GM12878 (cell line): ENCODE measurements around the gene ANO2. TPM values are rescaled to one million over a fixed set of nuclear protein-coding genes. Genes with fewer than 3 reads are reported as not detected.

ENCODE experiments used
- ATAC-seq: fragments of 200-7000 bp; cut with Tn5 transposase; 3 replicates; pipeline ENCODE4 v1.9.1; 2020; ENCODE audit warnings: mild to moderate bottlenecking, moderate library complexity
- BruUV-seq: library from RNA; stranded (reverse); fragments of 400-500 nt; replicated peaks from 2 replicates; lab custom pipeline; 2021; lab: Mats Ljungman, UMichigan
- CTCF ChIA-PET: fragments of 300-600 bp; sonication (Branson Sonifier 250); formaldehyde crosslinking; extraction: SDS; loops from one replicate; lab custom pipeline; 2021; ENCODE audit warnings: inconsistent platforms; lab: Yijun Ruan, JAX
- POLR2A ChIA-PET: fragments of 350-600 bp; formaldehyde crosslinking; extraction: SDS; loops from one replicate; lab custom pipeline; 2021; ENCODE audit warnings: inconsistent platforms; lab: Charles Lee
- RAD21 ChIA-PET: fragments of 300-600 bp; sonication (Branson Sonifier 250); formaldehyde crosslinking; loops from one replicate; lab custom pipeline; 2023; ENCODE audit warnings: antibody characterized with exemption; ENCODE audit not compliant: unreplicated experiment; lab: Charles Lee
- SMC1A ChIA-PET: fragments of 300-600 bp; sonication (Branson Sonifier 250); formaldehyde crosslinking; loops from one replicate; lab custom pipeline; 2023; ENCODE audit not compliant: unreplicated experiment, uncharacterized antibody; lab: Charles Lee
- DNase-seq: peaks from one replicate; pipeline ENCODE4 v3.0.0-alpha.2; 2011; ENCODE audit warnings: low read depth, low spot score
- FAIRE-seq: peaks from 3 replicates; lab custom pipeline; 2011; peaks lifted over from hg19 to GRCh38; lab: Jason Lieb, UNC
- H2AFZ ChIP-seq: 2 replicates; pipeline ENCODE4 v1.6.0; 2011; ENCODE audit warnings: low read depth, low read length, control low read depth; ENCODE audit not compliant: control insufficient read depth
- H3K27ac ChIP-seq: 2 replicates; pipeline ENCODE4 v1.5.1; 2011; ENCODE audit warnings: control low read depth; ENCODE audit not compliant: control insufficient read depth, insufficient read depth
- H3K27me3 ChIP-seq, 2 experiments: replicated peaks in 1 of 2; 2 replicates each; pipeline versions ENCODE4 v1.6.0 to v1.6.1; 2011; ENCODE audit warnings: low read length in 1 of 2; ENCODE audit not compliant: control insufficient read depth in 2 of 2, insufficient read depth in 2 of 2
- H3K36me3 ChIP-seq, 2 experiments: 2 replicates each; pipeline ENCODE4 v1.5.1; 2011; ENCODE audit warnings: low read length in 1 of 2; ENCODE audit not compliant: control insufficient read depth in 2 of 2, insufficient read depth in 2 of 2
- H3K4me1 ChIP-seq: 2 replicates; pipeline ENCODE4 v1.6.1; 2011; ENCODE audit warnings: mild to moderate bottlenecking, low read length, moderate library complexity, mixed read lengths; ENCODE audit not compliant: control insufficient read depth, insufficient read depth
- H3K4me2 ChIP-seq: 2 replicates; pipeline ENCODE4 v1.6.0; 2011; ENCODE audit warnings: control low read depth; ENCODE audit not compliant: control insufficient read depth, insufficient read depth
- H3K4me3 ChIP-seq: fragments of 200-600 bp; sonication (generic); 2 replicates; pipeline ENCODE4 v1.5.1; 2016
- H3K79me2 ChIP-seq: 2 replicates; pipeline ENCODE4 v1.6.0; 2011; ENCODE audit warnings: low read length; ENCODE audit not compliant: control insufficient read depth, insufficient read depth
- H3K9ac ChIP-seq: 2 replicates; pipeline ENCODE4 v1.8.0; 2011; ENCODE audit warnings: low read length, control low read depth, mixed read lengths; ENCODE audit not compliant: control insufficient read depth, insufficient read depth
- H3K9me3 ChIP-seq: replicated peaks from 3 replicates; pipeline ENCODE4 v1.5.1; 2011; ENCODE audit warnings: mild to moderate bottlenecking, low read length; ENCODE audit not compliant: control insufficient read depth, insufficient read depth
- H4K20me1 ChIP-seq: 2 replicates; pipeline ENCODE4 v1.6.0; 2011; ENCODE audit not compliant: control insufficient read depth, insufficient read depth
- CHD2 ChIP-seq: IDR thresholded peaks from 2 replicates; pipeline ENCODE4 v1.6.1; 2011; ENCODE audit warnings: low read depth, low read length, improper control_type of control experiment, borderline replicate concordance
- EZH2 ChIP-seq: IDR thresholded peaks from 2 replicates; pipeline ENCODE4 v1.6.1; 2012; ENCODE audit warnings: low read depth, mild to moderate bottlenecking, control low read depth, inconsistent platforms, low read length, borderline replicate concordance; ENCODE audit not compliant: control insufficient read depth
- HCFC1 ChIP-seq: fragments of 150-350 bp; IDR thresholded peaks from 2 replicates; pipeline ENCODE4 v1.6.1; 2014; ENCODE audit warnings: low read length
- MYC ChIP-seq: IDR thresholded peaks from 2 replicates; pipeline ENCODE4 v1.6.1; 2011; ENCODE audit warnings: mild to moderate bottlenecking, low read length, moderate library complexity, inconsistent platforms; ENCODE audit not compliant: insufficient read depth, insufficient replicate concordance, insufficient read length, severe bottlenecking
- NFYA ChIP-seq: IDR thresholded peaks from 2 replicates; pipeline ENCODE4 v1.6.1; 2011; ENCODE audit warnings: low read depth, mild to moderate bottlenecking, low read length, improper control_type of control experiment, borderline replicate concordance
- NFYB ChIP-seq: IDR thresholded peaks from 2 replicates; pipeline ENCODE4 v1.6.1; 2011; ENCODE audit warnings: low read depth, mild to moderate bottlenecking, low read length, improper control_type of control experiment, moderate library complexity; ENCODE audit not compliant: insufficient read depth
- PAX5 ChIP-seq: IDR thresholded peaks from 2 replicates; pipeline ENCODE4 v1.6.1; 2011; ENCODE audit warnings: low read depth, low read length, borderline replicate concordance
- STAT1 ChIP-seq: fragments of 450-650 bp; conservative IDR thresholded peaks from 2 replicates; pipeline ENCODE4 v1.6.1; 2014; ENCODE audit warnings: antibody characterized with exemption, mild to moderate bottlenecking
- ZNF217 ChIP-seq: fragments of 450-650 bp; IDR thresholded peaks from 2 replicates; pipeline ENCODE4 v1.6.1; 2017; ENCODE audit warnings: antibody characterized with exemption, mild to moderate bottlenecking
- WGBS: methylation state at CpG from one replicate; pipeline ENCODE4 v1.1.6; 2016; ENCODE audit warnings: low lambda C conversion rate; ENCODE audit not compliant: insufficient replicate concordance, insufficient coverage; ENCODE audit errors: missing lambda C conversion rate; 5-methylcytosine and 5-hydroxymethylcytosine counted together
- in situ Hi-C: fragments of 300-500 bp; cut with MboI; formaldehyde crosslinking; loops from 9 replicates; pipeline ENCODE4 v1.14.3; 2018; ENCODE audit warnings: mixed read lengths
- intact Hi-C: fragments of 100-400 bp; cut with micrococcal nuclease; formaldehyde crosslinking; loops from one replicate; pipeline ENCODE4 v1.14.2; 2022; ENCODE audit not compliant: unreplicated experiment
- polyA plus RNA-seq, 11 experiments: library from polyadenylated mRNA; depleted of rRNA in 4 of 11; unstranded in 6 of 11; stranded (reverse) in 5 of 11; fragments of >200 nt; fragmentation: Nextera tagmentation in 4 of 11; fragmentation: Illumina TruSeq in 1 of 11; extraction: Ambion mirVana in 4 of 11; extraction: Trizol in 1 of 11; gene quantifications; 1 replicate in 1 of 11; 2 replicates in 10 of 11; pipeline versions ENCODE4 v1.2.1 to v1.2.3, GENCODE V29; 2011 to 2016; ENCODE audit warnings: inconsistent platforms in 2 of 11, missing spikeins in 2 of 11, low read depth in 1 of 11
- total RNA-seq, 4 experiments: library from RNA; depleted of rRNA in 3 of 4; stranded (reverse); fragments of >200 nt in 3 of 4; fragmentation: Illumina TruSeq in 1 of 4; extraction: Trizol in 1 of 4; gene quantifications; 2 replicates each; pipeline versions ENCODE4 v1.2.1 to v1.2.3, GENCODE V29; 2013 to 2021
- TF ChIP-seq, protein P1 (sequence below): fragments of 450-650 bp; IDR thresholded peaks from 2 replicates; pipeline ENCODE4 v1.6.1; 2017; ENCODE audit warnings: low read depth, mild to moderate bottlenecking, moderate library complexity
- TF ChIP-seq, protein P2 (sequence below): IDR thresholded peaks from 2 replicates; pipeline ENCODE4 v1.6.1; 2012; ENCODE audit warnings: low read depth, low read length, improper control_type of control experiment

The ANO2 gene
- total and polyA plus RNA-seq, 10 of the 15 experiments (the other 5 are each of a cell fraction or from before 2014, with no cell fraction given), result not detected

DNA sequence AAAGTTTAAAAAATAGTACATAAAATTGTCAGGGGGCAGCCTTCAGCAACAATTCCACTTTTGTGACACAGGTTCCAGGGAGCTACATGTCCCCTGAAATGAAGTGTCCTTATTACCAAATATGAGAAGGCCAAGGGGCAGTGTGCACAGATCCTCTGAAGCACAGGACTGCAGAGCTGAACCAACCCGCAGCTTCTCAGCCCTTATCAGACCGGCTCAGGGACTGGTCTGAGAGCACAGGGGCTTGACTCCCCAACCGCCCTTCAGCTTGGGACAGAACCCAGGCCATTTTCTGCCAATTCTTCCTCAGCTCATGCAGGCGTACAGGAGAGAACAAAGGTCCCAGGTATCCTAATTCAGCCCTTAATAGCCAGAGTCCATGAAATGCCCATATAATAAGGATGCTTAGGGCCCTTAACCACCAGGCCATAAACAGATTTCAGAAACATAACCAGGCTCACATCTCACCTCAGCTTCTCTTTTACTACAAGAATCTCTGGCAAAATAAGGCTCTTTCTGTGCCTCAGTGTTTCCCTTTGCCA is 221.3 kb downstream of the ANO2 start:
- no peak for FAIRE-seq

More for the DNA sequence above, 221.3 kb downstream of the ANO2 start:
- Histone ChIP-seq H3K9ac (no peak overlapping the region), H3K4me1 (no peaks in the 10 kb centered on the region), H3K79me2 (no peaks in the 10 kb centered on the region), H3K9me3 (no peaks in the 10 kb centered on the region), H3K27ac (no peak overlapping the region), H4K20me1 (no peaks in the 10 kb centered on the region), H3K4me3 (no peak overlapping the region), H3K27me3 (peaks cover 0 to 5% of the 10 kb centered on the region in 2 experiments; a peak in 3 of 4 replicates), H2AFZ (no peak overlapping the region), H3K4me2 (no peak overlapping the region)
- ChIA-PET RAD21 (no interaction called here), CTCF (interaction anchor here (1.2 kb wide), 1 partner anchor 22 kb away, joined by 3 read pairs; no protein-coding TSS in a partner anchor), SMC1A (no interaction called here), POLR2A (no interaction called here)
- no peak for DNase-seq
- intact Hi-C loops, result no loop called here
- in situ Hi-C loops, result no loop called here
- BruUV-seq, result no TSS peak
- TF ChIP-seq NFYA (no peak), PAX5 (no peak), ZNF217 (no peak), HCFC1 (no peak), EZH2 (no peak), STAT1 (no peak), MYC (no peak), CHD2 (no peak), NFYB (no peak)
- TF ChIP-seq, protein P1, sequence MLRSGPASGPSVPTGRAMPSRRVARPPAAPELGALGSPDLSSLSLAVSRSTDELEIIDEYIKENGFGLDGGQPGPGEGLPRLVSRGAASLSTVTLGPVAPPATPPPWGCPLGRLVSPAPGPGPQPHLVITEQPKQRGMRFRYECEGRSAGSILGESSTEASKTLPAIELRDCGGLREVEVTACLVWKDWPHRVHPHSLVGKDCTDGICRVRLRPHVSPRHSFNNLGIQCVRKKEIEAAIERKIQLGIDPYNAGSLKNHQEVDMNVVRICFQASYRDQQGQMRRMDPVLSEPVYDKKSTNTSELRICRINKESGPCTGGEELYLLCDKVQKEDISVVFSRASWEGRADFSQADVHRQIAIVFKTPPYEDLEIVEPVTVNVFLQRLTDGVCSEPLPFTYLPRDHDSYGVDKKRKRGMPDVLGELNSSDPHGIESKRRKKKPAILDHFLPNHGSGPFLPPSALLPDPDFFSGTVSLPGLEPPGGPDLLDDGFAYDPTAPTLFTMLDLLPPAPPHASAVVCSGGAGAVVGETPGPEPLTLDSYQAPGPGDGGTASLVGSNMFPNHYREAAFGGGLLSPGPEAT, result no peak
- TF ChIP-seq, protein P2, sequence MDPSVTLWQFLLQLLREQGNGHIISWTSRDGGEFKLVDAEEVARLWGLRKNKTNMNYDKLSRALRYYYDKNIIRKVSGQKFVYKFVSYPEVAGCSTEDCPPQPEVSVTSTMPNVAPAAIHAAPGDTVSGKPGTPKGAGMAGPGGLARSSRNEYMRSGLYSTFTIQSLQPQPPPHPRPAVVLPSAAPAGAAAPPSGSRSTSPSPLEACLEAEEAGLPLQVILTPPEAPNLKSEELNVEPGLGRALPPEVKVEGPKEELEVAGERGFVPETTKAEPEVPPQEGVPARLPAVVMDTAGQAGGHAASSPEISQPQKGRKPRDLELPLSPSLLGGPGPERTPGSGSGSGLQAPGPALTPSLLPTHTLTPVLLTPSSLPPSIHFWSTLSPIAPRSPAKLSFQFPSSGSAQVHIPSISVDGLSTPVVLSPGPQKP, result no peak
- TF ChIP-seq, all 136 proteins: peak for 0
- ATAC-seq, result no peak
- 43% methylated on average over 4 of the region's 4 CpGs for WGBS
- H3K36me3 ChIP-seq, result no peaks in the 10 kb centered on the region
